Measurements from ENCODE around the gene WDR91. TPM values are rescaled to one million over a fixed set of nuclear protein-coding genes. Genes with fewer than 3 reads are reported as not detected.

The WDR91 gene
- total and polyA plus RNA-seq, 2 donors (not counting 1 experiment from before 2014, with no cell fraction given): 26.7 to 40.7 TPM

- WGBS (ENCODE audit: insufficient coverage): no CpG with 5 or more reads among the region's 1 CpG
- ATAC-seq (ENCODE audit: low read depth): no peak
- H3K27ac Mint-ChIP-seq: no peak overlapping the region
These were observed 12.7 kb upstream of the WDR91 start for GRCh38 chr7:135224027-135224426.

More at GRCh38 chr7:135224027-135224426, 12.7 kb upstream of the WDR91 start:
- Histone ChIP-seq H2AFZ (ENCODE audit: insufficient read depth, low read depth, low read length, poor library complexity, severe bottlenecking) (no peak overlapping the region), H3K9me3 (ENCODE audit: control extremely low read depth in 1 of 3, control insufficient read depth in 2 of 3, insufficient read depth in 1 of 3, low read length in 2 of 3) (peaks cover 0 to 4% (median 1%) of the 10 kb centered on the region in 3 donors), H3K79me2 (ENCODE audit: control insufficient read depth, insufficient read depth, low read length) (no peaks in the 10 kb centered on the region), H3K27ac (ENCODE audit: low read length in 2 of 2) (no peak overlapping the region), H3K27me3 (replicated peaks in 1 of 4; ENCODE audit: control extremely low read depth in 1 of 4, control insufficient read depth in 3 of 4, insufficient read depth in 4 of 4, low read length in 3 of 4) (peaks cover 0 to 10% (median 0%) of the 10 kb centered on the region in 4 experiments), H3K4me2 (replicated peaks; ENCODE audit: low read depth, low read length, poor library complexity, severe bottlenecking) (peak overlapping the region; percentile 29), H3K36me3 (replicated peaks in 1 of 2; ENCODE audit: control extremely low read depth in 1 of 2, control insufficient read depth in 1 of 2, extremely low read depth in 1 of 2, insufficient read depth in 2 of 2, low read length in 1 of 2) (no peaks in the 10 kb centered on the region), H3K4me3 (ENCODE audit: control extremely low read depth in 1 of 5, extremely low read depth in 1 of 5, insufficient read depth in 1 of 5, low read depth in 2 of 5, low read length in 4 of 5) (no peak overlapping the region), H3K9ac (ENCODE audit: low read length) (no peak overlapping the region), H3K4me1 (ENCODE audit: control insufficient read depth in 2 of 2, insufficient read depth in 2 of 2, low read length in 2 of 2) (peaks cover 4 to 16% of the 10 kb centered on the region in 2 donors), H4K20me1 (ENCODE audit: control insufficient read depth, insufficient read depth, low read length, poor library complexity, severe bottlenecking) (no peaks in the 10 kb centered on the region)
- ChIA-PET CTCF (no interaction called here), POLR2A (no interaction called here)
- Mint-ChIP-seq H3K4me3 (no peak overlapping the region), H3K9me3 (ENCODE audit: insufficient read depth) (peaks cover 2% of the 10 kb centered on the region), H3K27me3 (peaks cover 6% of the 10 kb centered on the region), H3K4me1 (peaks cover 16% of the 10 kb centered on the region)
- no peak for DNase-seq
- intact Hi-C loops (cut with micrococcal nuclease): no loop called here
- TF ChIP-seq CTCF (IDR thresholded peaks at IDR 0.05): no peak
- TF ChIP-seq EZH2 (IDR thresholded peaks at IDR 0.05; ENCODE audit: borderline replicate concordance, insufficient read depth, low read depth, low read length, poor library complexity, severe bottlenecking): no peak
